Measurements from ENCODE around the gene FARS2.

The FARS2 gene

DNA sequence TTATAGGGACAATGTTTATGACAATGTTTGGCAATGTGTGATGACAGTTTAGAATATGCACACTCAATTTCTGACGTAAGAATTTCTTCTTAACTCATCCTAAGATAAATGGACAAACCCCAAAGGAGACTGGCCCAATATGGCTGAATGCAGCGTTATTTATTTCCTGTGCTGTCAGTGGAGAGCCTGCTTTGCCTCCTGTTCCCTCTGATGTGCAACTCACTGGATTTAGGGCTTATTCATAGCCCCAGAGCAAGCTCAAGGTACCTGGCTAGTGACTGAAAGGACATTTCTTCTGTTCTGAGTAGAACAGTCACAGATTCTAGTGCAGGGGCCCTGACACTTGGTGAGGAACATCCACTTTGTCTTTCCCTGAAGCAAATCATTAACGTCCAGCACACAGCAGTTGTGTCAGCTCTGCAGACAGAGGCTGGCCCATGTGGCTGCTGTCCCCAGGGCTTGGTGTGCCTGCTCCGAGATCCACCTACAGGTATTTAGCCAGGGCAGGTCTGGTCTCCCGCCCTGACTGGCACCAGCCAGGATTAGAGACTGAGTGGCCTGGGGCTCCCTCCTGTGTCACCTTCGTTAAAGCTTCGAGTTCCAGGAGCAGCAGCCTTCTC, 64.8 kb downstream of the FARS2 start:
- DNase-seq = no peak

DNA sequence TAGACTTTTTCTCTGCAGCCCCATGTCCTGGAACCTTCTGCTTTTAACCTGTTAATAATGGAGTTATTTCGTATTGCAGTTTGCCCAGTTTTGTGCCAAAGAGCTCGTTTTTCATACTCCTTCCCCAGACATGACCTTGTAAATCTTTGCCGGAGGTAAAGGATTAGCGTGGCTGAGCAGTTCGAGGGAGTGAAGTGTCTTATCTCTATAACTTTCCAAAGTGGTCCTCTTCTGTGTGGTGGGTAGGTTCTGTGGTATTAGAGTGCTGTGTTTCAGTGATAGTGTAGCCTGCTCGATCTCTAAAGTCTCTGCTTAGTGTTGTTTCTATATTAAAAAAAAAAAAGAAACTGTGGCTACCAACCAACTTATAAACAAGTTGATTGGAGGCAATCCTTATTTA, 67.5 kb downstream of the FARS2 start:
- no peak for DNase-seq

DNA sequence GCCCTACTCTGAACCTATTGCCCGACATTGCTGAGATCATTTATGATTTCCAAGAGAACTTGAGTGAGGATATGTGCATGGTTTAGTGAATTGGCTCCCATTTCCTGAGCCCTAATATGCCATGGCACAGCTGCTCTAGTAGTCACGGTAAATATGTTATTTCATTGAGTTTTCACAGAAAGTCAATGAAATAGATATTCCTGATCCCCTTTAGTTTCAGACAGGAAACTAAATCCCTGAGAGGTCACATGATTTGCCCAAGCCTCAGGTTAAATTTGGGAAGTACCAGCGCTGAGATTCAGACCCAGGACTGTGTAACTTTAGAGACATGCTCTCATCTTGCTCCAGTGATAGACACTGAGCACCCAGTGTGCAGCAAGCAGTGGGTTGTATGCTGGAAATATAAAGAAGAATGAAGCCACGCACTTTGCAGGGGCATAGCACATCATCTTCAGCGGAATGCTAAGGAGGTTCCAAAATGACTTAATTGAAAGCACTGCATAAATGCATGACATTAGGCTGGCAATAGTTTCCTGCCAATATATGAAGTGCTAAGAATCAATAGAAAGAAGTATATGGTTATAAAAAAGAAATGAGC, 70.6 kb downstream of the FARS2 start:
- DNase-seq = no peak

DNA sequence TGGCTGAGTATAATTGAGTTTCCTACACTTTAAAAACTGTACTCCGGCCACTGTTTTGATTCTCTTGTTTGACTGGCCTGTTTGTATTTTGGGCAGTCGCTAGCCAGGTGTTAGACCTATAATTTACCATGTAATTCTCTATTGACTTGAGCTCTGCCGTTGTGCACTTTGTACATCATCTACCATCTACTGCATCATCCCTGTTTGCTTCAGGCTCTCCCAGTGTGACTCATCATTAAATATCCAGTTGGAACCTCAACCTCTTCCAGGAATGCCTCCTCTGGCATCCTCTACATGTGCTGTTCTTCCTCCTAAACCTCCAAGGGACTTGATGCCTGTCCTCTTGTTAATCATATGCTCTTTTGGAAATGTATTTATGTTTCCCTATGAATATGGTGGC, 72.3 kb downstream of the FARS2 start:
- no peak for DNase-seq

DNA sequence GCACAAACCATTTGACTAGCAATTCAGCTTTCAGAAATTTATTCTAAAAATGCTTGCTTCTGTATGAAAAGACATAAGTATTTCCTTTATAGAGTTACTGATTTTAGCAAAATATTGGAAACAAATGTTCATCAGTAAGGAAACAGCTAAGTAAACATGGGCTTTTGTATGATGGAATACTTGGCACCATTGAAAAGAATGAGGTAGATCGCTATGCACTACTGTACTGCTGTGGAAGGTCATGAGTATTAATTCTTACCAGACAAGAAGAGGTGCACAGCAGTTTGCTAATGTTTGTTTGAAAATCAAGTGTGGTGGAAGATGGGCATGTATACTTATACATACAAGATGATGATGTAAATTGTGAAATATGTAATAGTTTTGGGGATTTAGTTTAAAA, 73.0 kb downstream of the FARS2 start:
- no peak for DNase-seq

DNA sequence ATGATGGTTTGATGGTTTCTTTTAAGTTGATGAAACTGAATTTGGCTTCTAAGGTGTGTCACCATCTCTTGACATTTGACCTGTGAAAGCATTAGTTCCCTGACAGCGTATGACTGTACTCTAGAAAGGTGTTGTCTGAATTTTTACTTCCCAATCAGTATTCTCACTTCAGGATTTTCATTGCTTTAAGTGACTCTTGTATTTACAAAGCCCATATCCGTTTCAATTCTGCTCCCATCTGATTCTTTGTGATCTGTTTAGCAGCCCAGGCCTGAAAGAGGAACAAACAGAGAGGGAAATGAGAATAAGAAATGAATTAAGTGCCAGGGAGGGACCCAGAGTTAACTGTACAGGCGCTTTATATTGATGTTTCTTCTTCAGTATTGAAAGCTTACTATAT, 73.7 kb downstream of the FARS2 start:
- DNase-seq = no peak

DNA sequence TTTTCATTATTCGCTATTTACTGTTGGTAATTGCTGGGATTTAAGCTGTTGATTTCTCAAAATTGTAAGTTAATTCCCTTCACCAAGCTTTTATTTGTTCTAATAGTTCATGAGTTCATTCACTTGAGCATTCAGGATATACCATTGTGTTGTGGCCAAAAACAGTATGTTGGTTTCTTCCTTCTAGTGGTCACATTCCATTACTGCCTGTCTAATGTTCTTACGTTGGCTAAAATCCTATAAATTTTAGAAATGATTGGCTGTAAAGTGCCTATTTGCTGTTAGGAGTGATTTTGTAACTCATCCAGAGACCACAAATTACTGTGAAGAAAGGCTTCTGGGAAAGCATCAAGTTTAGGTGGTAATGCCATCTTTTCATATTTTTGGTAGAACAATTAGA, 76.3 kb downstream of the FARS2 start:
- DNase-seq = no peak

DNA sequence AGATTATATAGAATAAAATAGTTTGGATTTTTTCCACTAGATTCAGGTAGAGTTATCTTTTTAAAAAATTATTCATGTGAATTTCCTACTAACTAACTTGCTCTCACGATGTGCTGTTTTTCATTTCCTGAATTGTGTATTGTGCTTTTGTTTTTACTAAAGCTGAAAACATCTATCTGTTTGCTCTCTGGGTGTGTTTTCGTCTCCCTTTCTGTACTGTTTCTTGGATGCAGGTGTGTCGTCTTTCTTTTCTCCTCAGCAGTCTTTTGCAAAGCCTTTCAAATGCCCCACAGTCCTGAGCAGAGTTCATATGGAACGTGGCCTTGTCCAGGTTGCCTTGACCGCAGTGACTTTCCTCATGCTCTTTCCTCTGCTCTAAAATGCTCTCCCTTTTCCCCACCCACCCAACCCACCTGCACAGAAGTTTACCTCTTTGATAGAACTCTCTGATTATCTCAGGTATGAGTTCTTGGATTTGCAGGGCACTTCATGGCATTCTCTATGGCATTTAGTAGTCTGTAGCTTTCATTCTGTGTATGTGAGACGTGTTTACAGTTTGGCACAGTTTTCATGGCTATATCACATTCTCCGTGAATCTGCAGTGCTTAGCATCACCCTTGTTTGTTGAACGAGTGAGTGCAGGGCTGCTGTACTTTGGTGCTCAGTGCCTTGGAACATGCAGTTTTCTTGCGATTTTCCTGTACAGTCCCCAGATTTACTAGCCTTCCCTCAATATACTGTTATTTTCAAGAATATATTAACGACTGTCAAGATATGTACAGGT, 77.1 kb downstream of the FARS2 start:
- no peak for DNase-seq

DNA sequence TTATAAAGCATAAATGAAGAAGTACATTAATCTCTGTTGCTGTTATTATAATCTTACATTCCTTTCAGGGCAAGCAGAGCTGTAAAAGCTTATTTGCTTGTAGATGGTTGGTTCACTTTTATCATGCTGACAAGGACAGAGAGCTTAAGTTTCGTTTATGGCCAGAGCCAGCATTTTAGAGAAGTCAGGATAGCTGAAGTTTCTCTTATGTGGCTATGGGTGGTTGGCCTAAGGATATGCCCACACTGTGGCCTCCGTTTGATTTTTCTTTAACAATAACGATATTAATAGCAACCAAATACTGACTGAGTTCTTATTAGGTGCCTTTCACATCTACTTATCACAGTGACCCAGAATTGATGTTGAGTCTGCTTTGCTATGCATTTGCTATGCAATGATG, 78.5 kb downstream of the FARS2 start:
- DNase-seq = no peak

DNA sequence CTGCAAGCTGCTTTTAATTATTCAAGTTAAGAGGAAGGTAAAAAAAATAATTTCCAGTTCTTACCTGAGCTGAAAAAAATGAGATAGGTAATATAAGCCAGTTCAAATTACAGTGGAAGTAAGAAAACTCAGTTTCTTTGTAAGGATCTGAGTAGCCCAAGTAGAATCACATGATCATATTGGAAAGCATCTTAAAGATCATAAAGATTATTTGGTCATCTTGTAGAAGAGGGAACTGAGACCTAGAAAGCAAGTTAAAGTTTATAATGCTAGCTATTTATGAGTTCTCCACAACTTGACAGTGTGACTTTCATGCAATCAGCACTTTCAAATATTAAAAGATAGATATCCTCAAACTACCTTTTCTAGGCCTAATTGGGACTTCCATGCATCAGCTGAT, 80.5 kb downstream of the FARS2 start:
- no peak for DNase-seq

DNA sequence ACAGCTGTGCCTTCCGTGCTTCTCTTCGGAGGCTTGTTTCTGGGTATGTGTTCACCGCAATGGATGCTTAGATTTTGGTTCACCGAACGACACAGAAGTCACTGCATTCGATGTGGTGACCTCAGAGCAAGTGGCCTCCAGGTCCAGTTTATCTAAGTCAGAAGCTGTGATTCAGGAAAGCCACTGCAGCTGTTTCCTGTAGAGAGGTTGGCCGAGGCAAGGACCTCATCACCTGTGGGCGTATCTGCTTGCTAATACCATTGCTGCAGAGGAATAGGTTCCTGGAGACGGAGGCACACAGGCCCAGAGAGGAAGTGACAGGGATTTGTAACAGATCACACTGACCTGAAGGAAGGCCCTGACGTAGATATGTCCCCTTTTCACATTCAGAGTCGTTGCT, 82.7 kb downstream of the FARS2 start:
- DNase-seq = no peak

DNA sequence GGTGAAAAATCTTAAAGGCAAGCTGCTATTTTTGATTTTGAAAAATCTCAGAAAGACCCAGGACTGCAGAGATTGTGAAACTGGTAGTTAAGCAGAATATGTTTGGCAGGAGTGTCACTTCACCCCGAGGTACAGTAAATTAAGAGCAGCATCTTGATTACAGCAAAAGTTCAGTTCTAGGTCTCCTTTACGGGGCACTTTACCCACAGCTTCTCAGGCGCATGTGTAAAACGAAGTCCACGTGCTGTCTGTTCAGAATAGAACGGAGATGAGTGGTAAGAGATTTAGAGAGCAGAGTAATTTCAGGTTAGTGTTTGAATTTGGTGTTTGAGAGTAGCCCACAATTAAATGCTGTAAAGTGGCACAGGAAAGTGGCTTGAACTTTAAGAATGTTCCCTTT, 84.0 kb downstream of the FARS2 start:
- no peak for DNase-seq

DNA sequence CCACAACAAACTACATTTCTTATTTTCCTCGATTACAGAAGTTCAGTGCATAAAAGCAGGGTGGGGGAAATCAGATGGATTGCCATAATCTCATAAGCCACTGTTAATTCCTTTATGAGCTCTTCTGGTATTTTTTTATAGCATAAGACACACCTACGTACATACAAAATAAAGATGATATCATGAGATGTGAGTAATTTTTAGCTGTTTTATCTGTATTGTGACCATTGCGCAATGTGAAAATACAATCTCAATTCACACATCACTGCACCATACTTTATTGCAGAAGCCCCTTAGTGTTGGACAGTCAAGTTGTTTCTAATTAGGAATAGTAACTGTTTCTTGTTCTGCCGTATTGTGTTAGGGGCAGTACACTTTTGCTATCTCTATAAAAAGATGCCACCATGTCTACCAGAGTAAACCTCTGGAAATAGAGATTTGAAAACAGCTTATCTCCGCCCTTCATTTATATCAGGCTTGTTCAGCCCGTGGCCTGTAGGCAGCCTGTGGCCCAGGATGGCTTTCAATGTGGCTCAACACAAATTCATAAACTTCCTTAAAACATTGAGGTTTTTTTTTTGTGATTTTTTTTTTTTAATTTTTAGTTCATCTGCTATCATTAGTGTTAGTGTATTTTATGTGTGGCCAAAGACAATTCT, 90.4 kb downstream of the FARS2 start:
- no peak for DNase-seq

DNA sequence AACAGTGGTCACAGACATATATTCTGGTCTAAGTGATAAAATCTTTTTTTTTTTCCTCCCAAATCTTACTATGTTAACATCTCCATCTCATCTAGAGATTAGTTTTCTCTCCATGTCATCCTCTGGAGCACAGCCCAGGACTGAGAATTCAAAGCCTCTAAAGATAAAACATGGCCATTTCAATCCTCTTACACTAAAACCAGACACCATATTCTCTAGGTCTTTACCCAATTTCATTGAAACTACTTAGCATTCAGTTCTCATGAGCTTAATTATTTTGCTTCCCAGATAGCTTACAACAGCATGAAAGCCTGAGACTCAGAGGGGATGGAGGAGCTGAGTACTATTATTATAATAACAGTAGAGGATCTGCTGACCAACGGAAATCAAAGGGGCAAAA, 92.7 kb downstream of the FARS2 start:
- DNase-seq = no peak

DNA sequence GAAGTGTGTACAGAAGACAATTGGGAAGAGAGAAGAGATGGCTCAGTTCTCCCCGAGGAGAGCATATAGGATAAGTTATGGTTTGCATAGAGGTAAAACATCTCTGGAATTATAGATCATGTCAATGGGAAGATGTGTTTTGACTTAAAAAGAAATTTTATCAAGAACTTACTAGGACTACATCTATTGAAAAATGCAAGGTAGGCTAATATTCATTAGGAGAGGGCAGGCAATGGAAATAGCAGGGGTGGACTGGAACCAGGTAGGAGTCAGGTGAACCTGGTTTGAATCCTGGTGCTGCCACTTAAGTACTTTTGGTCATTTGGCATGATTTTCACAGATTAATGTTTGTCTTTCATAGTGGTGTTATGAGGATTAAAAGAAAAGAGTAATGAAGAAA, 96.2 kb downstream of the FARS2 start:
- no peak for DNase-seq

DNA sequence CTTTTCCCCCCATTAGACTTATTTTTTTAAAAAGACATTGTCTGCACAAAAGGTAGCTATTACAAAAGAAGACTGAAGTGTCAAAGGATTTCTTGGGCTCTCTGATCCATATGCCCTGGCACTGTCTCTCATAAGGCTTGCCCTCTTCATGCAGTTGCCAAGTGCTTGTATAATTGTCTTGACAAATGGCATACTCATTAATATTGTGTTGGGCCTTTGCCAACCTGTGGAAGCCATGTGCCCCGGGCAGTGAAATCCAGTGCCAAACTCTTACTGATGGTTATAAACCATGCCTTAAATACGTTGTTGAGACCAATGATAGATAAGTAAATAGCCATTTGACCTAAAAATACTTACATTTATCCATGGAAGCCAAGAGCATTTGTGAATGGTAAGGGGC, 98.1 kb downstream of the FARS2 start:
- DNase-seq = no peak

DNA sequence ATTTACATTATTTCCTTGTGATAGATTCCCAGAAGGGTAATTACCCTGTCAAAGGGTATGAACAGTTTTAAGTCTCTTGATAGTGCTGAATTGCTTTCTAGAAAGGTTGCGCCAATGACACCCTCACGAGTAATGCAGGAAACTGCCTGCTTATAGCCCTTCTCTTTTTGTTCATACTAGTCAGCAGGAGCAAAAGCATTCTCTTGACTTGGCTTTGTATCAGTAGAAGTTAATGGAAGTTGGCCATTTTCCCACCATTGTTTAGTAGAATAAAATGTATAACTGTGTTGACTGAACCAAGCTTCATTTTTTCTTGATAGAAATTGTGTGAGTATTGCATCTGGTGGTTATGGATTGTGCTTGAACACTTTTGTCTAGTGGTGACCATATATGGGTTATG, 100.1 kb downstream of the FARS2 start:
- DNase-seq = no peak

DNA sequence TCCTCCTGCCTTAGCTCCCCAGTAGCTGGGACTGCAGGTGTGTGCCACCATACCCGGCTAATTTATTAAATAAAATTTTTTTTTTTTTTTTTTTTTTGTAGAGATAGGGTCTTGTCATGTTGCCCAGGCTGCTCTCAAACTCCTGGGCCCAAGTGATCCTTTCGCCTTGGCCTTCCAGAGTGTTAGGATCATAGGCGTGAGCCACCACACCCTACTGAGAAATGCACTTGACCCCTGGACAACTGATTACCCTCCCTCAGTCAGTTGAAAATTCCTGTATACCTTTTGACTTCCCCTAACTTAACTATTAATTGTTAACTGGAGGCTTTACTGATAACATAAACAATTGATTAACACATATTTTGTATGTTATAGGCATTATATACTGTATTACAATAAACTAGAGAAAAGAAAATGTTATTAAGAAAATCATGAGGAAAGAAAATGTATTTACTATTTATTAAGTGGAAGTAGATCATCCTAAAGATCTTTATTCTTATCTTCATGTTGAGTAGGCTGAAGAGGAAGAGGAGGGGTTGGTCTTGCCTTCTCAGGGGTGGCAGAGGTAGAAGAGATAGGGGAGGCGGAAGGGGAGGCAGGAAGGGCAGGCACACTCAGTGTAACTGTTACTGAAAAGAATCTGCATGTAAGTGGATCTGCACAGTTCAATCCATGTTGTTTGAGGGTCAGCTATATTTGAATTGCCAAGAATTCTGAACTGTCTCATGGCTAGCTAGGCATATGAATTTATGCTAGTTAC, 104.3 kb downstream of the FARS2 start:
- DNase-seq = no peak

DNA sequence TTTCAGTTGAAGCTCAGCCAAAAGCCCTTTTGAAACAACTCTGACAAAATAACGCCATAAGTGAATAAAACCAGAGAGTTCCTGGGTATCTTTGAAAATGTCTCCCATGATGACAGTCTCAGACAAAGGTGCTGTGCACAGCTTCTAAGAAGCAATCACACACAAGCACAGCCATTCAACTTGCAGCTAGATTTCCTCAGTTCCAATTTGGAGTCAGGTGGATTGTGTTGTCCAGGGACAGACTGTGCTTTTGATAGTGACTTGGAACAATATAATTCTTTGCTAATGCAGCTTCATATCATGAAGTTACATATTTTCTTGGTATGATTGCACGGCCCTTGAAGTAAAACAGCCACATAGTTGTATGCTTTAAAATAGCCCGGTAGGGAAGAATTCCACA, 105.6 kb downstream of the FARS2 start:
- DNase-seq = no peak

DNA sequence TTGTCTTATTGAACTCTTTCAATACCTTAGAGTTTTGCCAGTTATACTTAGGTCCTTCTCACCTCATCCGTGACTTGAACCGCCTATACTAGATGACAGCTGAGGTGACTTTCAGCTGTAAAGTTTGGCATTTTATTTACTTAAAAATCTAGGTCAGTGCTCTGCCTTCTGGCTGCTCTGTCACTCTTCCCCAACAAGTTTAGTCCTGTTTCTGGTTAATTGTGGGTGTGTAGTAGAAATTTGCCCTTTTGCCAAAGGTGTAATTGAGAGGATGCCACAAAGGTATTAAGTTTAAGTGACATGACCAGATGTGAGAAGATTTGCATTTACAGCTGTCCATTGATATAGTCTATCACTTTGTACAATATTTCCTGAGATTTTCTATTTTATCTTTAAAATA, 106.2 kb downstream of the FARS2 start:
- DNase-seq = no peak

DNA sequence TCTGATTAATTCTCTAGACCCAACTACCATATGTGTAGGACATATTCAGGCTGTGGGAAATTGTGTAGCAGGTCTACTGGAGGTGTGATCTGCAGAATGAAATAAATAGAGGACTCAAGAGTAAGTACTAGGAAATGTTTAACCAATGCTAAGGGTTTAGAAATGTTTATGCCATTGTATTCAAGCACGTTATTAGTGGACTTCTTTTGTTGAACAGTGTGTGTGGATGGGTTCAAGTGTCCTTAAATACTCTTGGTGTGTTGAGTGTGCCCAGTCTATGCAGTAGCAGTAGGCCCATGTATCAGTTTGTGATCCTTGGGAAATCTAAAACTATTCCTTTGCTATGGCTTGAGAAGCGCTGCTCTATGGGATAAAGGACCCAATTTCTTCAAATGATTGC, 112.1 kb downstream of the FARS2 start:
- DNase-seq = no peak

DNA sequence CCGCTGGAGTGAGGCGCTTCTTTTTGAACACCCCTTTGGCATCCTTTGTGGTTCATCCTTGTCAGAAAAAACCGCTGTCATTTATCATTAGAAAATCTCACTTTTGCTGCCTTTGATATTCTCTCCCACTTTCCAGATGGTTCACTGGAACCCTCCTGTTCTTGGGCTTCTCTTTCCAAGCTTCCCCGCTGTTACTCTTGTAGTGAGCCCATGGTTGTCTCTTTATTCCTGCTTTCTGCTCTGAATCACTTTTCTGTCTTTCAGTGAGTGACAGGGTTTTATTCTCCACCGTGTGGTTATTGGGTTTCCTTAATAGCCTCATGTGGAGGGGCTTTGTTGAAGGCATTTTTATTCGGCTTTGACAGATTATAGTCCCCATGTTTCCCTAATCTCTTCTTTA, 117.0 kb downstream of the FARS2 start:
- no peak for DNase-seq

DNA sequence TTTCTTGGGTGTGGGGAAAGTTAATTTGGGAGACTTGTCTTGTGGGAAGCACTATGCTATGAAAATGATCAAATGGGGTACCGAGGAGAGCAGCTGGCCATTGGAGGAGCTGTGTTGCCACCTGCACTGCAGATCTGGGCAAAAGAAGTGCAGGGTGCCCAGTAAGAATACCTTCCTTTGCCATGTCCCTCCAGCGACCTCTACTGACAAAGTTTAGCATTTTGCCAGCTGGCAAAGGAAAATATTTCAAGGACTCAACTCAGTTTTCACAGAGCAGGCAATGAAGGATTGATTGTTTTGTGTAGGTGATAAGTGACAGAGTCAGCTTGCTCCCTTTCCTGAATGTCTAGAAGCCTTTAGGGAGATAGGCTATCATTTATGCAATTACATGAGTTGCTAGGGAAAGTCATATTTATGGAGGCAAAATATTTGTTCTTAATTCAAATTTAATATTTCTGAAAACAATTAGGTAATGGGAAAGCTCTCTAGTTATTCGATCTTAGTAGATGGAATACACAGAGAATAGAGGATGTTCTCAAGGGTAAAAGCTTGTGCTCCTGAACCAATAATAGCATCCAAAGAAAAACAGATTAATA, 118.4 kb downstream of the FARS2 start:
- DNase-seq = no peak
